GM10248 (cell line): ENCODE data around the gene SEZ6L2.

Source experiments
- CTCF ChIA-PET: fragments of 300-600 bp; sonication (Branson Sonifier 250); formaldehyde crosslinking; extraction: SDS; loops from one replicate; lab custom pipeline; 2021; ENCODE audit warnings: antibody characterized with exemption; lab: Yijun Ruan, JAX
- POLR2A ChIA-PET: fragments of 350-650 bp; sonication (Branson Sonifier 250); formaldehyde crosslinking; extraction: SDS; loops from one replicate; lab custom pipeline; 2020; ENCODE audit warnings: antibody characterized with exemption; lab: Yijun Ruan, JAX
- DNase-seq: peaks from one replicate; pipeline ENCODE4 v3.0.0; 2012; ENCODE audit errors: extremely low spot score
- TF ChIP-seq, protein P1 (sequence below): IDR thresholded peaks from 2 replicates; pipeline ENCODE4 v1.5.1; 2012; ENCODE audit warnings: mild to moderate bottlenecking, low read depth; ENCODE audit errors: extremely low read depth, missing control alignments, control extremely low read depth

The SEZ6L2 gene

DNA sequence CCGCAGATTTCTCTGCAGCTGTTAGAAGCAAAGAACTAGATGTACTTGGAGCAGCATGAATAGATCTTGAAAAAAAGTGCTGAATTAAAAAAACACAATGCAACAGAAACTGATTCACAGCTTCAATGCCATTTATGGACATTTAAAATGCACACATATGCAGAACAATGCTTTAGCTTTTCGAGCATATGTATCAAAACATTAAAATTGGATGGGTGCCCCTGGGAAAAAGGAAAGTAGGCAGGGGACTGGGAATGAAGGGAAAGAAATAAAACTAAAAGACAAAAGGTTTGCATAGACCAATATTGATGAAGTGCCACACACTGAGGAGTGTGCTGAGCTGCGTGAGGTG lies 21.7 kb upstream of the SEZ6L2 start:
- ChIA-PET POLR2A (interaction anchor here (0.6 to 0.9 kb wide), 2 partner anchors 117 to 923 kb away, joined by 3 read pairs; no protein-coding TSS in a partner anchor), CTCF (interaction anchor here (1.3 to 1.7 kb wide), 2 partner anchors 12 to 85 kb away, joined by 4 read pairs; no protein-coding TSS in a partner anchor)
- DNase-seq: no peak
- TF ChIP-seq, protein P1, sequence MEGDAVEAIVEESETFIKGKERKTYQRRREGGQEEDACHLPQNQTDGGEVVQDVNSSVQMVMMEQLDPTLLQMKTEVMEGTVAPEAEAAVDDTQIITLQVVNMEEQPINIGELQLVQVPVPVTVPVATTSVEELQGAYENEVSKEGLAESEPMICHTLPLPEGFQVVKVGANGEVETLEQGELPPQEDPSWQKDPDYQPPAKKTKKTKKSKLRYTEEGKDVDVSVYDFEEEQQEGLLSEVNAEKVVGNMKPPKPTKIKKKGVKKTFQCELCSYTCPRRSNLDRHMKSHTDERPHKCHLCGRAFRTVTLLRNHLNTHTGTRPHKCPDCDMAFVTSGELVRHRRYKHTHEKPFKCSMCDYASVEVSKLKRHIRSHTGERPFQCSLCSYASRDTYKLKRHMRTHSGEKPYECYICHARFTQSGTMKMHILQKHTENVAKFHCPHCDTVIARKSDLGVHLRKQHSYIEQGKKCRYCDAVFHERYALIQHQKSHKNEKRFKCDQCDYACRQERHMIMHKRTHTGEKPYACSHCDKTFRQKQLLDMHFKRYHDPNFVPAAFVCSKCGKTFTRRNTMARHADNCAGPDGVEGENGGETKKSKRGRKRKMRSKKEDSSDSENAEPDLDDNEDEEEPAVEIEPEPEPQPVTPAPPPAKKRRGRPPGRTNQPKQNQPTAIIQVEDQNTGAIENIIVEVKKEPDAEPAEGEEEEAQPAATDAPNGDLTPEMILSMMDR: no peak

DNA sequence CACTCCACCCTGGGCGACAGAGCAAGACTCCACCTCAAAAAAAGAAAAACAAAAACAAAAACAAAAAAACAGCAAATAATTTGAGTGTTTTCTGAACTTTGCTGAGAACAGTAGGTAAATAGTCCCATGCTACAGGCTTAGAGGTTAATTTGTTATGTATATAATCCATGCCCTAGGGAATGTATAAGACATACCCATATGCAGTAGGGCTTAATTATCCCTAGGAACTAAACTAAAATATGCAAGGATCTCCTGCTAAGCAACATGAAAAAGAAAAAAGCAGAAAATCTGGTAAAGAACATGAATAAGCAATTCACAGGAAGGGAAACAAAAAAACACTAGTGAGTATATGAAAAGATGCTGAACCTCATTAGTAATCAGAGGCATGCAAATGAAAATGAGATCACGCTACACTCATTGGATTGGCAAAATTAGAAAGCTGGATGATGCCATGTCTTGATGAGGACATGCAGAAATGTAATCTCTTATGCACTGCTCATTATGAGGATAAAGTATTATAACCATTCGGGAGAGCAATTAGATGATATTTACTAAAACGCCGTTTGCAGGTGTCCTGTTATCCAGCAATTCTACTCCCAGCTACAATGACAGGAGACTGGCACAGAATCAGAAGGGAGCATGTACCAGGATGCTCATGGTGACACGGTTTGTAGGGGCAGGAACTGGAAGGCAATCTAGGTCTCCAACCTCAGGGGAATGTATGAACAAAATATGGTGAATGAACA lies 21.1 kb upstream of the SEZ6L2 start:
- TF ChIP-seq, protein P1: no peak
- ChIA-PET CTCF (interaction anchor here (1.3 to 1.7 kb wide), 2 partner anchors 12 to 86 kb away, joined by 4 read pairs; no protein-coding TSS in a partner anchor), POLR2A (interaction anchor here (0.9 kb wide), 1 partner anchor 116 kb away, joined by 3 read pairs; no protein-coding TSS in a partner anchor)
- DNase-seq: no peak

DNA sequence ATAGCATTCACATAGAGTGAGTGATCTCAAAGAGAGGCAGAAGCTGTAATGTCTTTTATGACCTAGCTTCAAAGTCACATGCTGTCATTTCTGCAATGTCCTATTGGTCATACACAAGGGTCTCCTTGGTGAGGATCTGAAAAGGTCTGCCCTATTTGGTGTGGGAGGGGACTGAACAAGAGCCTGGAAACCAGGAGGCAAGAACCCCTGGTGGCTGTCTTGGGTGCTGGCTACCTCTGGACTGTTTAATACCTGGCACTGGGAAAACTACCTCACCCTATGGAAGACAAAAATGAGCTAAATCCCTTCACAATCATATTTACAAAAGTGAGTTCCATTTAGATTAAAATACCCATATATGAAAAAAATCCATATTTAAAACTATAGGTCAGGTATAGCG lies 17.6 kb upstream of the SEZ6L2 start:
- DNase-seq: no peak
- CTCF ChIA-PET: interaction anchor here (1.1 to 1.7 kb wide), 4 partner anchors 9 to 68 kb away, joined by 3 to 7 read pairs (median 6); partner anchors contain the start of genes ASPHD1, KCTD13 and TMEM219
- POLR2A ChIA-PET: no interaction called here
- TF ChIP-seq, protein P1: no peak

- CTCF ChIA-PET: interaction anchor here (1.0 to 2.0 kb wide), 3 partner anchors 15 to 37 kb away, joined by 3 to 6 read pairs (median 5); partner anchors contain the start of gene ASPHD1
These were observed 16.4 kb upstream of the SEZ6L2 start for GRCh38 chr16:29915590-29916247.

GRCh38 chr16:29913514-29913913 lies 14.2 kb upstream of the SEZ6L2 start:
- POLR2A ChIA-PET: no interaction called here
- CTCF ChIA-PET: interaction anchor here (1.6 to 2.5 kb wide), 2 partner anchors 9 to 65 kb away, joined by 6 to 9 read pairs; no protein-coding TSS in a partner anchor
- DNase-seq: no peak
- TF ChIP-seq, protein P1: no peak

More at GRCh38 chr16:29915590-29916247, 16.4 kb upstream of the SEZ6L2 start:
- TF ChIP-seq, protein P1: no peak
- POLR2A ChIA-PET: no interaction called here
- no peak for DNase-seq

DNA sequence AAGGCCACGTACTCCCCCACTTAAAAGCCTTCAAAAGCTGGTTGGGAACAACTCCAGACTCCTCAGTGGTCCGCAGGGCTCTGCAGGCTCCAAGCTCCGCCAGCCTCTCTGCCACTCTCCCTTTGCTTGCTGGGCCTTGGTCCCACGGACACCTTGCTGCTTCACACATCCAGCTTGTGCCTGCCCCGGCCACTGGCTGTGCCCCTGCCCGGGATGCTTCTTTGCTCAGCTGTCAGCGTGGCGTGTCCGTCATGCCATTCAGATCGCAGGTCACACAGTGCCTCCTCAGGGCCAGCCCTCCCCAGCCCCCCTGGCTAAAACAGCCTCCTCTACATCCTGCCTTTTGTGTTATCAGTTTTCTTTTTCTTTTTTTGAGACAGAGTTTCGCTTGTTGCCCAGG lies 12.7 kb upstream of the SEZ6L2 start:
- ChIA-PET CTCF (no interaction called here), POLR2A (no interaction called here)
- DNase-seq: no peak
- TF ChIP-seq, protein P1: no peak
